GM21717 (cell line): ENCODE data around the gene RAD52.

ENCODE experiments used
- ATAC-seq: cut with Tn5 transposase; IDR thresholded peaks from one replicate; pipeline ENCODE4 v1.9.1; 2021; ENCODE audit warnings: mild to moderate bottlenecking, moderate library complexity; ENCODE audit not compliant: unreplicated experiment

The RAD52 gene

DNA sequence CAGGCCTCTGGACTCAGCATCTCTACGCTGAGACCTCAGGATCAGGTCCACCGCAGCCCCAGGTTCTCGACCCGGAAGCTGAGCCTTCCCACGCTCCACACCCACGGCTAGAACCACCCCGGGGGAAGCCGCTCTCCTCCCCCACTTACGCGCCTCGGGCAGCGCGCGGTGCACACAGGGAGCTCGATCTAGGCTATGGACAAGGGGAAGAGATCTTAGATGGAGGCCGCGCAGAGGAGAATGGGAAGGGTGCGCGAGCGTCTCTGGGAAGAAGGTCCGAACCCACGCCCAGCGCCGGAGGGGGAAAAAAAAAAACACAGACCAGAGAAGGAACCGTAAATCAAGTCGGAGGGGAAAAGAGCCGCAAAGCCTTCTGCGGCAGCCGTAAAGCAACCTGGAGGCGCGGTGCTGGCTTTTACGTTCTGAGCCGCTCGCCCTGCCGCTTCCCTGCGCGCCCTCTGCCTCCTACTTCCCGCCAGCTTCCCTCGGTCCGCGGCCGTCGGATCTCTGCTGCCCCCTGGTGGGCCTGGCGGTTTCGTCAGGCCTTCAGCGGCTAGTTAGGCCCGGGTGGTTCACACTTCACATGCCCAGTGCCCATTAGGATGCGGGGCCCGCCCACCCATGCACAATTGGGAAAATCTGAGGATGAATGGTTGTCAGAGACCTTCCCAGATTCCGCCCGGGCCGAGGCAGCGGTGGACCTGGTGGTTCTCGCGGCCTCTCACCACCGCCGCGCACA is at the start of gene RAD52:
RAD52 (minus strand) TSS at position 242 of the 739 bp plus-strand sequence. CDS start 16,636 bp downstream, outside the sequence.
- ATAC-seq: peak; percentile 80

DNA sequence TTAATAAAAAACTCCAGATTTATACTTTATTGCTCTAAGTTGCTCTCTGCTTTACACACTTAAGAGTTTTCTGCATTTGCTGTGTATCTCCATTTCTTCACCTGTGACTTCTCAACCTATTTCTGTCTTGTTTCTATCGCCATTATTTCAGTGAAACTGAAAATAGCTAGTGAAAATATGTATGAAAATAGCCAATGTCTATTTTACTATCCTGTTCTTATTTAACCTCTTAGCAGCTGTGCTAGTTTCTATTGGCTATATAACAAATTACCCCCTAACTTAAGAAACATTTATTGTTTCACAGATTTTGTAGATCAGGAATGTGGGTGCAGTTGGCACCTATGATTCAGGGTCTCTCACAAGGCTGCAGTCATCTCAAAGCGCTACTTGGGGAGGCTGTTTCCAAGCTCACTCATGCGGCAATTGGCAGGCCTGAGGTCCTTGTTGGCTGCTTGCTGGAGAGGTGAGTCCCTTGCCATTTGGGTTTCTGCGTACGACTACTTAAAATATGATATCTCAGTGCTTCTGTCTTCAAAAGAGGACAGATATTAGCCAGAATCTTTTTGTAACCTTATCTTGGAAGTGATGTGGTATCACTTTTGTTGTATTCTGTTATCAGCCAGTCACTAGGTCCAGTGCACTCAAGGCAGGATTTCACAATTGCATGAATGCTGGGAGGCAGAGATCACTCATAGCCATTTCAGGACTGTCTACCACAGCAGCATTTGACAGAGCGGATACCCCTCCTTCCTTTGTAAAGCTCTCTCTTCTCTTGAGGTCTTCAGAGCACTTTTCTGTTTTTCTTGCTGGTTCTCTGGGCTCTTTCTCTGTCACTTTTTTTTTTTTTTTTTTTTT is 48.8 kb upstream of the RAD52 start:
- no peak for ATAC-seq

DNA sequence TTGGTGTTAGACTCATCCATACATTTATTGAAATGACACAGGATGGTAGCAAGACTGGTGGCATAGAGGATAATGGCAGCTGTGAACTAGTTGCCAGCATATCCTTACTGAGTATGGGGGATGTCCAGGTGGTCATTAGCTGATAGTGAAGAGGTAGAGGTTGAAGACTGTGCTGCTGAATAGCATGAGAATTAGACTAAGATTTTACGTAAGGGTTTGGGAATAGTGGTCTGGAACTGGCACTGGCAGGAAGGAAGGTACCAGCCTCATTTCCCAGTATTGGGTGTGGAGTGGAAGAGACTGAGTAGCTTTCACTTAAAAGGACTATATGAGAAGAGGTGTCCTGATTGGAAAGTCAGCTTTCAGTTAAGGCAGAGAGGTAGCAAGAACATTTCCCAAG is 48.0 kb upstream of the RAD52 start:
- no peak for ATAC-seq

DNA sequence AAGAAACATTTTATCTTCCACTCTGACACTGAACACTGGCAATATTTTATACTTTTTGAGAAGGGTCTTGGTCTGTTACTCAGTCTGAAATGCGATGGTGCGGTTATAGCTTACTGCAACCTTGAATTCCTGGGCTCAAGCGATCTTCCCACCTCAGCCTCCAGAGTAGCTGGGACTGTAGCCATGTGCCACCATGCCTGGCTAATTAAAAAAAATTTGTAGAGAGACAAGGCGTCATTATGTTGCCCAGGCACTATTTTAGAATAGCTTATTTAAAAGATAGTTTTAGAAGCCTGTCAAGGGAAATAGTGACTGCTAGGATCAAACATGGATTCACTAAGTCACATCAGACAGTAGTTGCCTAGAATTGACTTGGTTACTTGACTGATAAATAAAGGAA is 47.4 kb upstream of the RAD52 start:
- no peak for ATAC-seq

DNA sequence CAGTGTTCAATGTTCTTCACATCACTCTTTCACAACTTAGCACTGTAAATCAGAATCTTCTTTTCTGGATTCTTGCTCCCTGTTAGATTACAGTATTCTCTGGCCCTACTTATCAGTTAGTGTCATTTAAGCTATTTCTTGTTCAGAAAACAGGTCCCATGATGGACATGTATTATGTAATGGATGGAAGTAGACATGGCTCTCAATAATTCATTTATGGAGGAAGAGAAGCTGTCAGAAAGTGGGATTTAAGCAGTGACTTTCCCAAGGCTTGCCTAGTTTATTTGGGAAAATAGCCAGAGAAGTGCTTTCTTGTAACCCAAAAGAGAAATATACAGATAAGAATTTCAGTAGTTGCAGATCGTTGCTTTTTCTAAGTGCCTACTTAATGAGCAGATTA is 43.2 kb upstream of the RAD52 start:
- ATAC-seq: no peak

DNA sequence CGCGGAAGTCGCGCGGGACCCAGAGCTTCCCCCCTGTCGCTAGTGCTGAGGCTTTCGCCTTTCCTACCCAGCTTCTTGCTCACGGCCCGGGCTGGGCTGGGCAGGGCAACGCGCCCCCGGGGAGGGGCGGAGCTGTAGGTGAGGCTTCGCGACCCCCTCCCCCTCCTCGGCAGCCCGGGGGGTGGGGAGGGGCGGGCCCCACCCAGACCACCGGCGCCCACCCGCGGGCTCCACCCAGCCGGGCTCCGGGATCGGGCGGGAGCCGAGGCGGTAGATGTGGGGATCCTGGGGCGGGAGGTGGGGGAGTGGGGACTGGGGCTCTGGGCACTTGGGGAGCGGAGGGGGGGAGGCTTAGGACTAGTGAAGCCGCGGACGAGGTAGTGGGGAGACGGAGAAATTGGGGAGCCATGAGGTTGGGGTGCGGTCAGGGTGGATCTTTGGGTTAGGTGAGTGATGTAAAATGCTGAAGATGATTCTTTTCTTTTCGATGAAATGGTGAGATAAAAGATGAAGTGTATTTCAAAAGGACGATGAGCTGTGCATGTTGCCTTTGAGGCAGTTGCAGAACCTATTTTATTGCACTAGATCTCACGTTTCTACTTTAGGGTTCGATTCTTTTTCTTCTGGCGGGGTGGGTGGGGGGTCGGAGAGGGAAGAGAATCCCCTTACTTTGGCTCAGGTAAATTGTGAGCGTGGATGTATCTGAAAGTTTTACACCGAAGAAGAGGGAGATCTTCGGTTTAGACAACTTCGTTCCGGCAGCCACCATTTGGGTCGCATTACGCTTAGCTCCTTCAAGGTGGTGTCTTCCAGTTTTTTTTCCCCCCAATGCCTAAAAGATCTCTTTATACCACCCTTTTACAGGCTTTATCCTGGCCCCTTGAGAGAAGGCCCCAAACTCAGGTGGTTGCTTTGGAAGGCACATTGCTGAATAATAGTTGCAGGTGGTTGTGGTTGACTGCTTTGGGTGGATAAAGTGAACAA is 42.1 kb upstream of the RAD52 start:
- peak; percentile 22 for ATAC-seq

DNA sequence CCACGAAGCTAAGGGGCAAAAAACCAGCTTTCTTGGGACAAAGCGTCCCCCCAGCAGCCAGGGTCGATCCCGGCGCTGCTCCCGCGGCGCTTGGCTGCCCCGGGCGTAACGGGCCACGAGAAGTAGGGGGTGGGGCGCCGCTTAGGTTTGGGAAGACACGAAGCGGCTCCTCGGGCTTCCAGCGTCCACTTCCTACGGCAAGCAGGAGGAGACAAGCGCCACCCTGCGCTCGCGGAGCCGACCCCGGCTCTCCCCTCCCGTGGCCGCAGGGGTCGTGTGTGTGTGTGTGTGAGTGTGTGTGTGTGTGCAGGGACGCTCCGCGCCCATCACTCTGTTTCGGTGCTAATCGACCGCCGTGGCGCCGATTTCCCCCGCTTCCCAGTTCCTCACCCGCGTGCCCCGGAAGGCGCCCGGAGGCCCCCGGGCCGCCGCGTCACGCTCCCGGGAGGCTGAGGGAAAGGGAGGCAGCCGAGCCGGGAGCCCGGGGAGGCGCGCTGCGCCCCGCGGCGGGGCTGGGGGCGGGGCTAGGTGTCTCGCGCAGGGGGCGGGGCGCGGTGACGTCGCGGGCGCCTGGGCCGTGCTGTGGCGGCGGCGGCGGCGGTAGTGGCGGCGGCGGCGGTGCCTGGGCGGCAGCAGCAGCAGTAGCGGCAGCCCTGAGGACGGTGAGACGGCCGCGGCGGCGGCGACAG is 41.3 kb upstream of the RAD52 start, which contains the start of gene ERC1:
ERC1 (plus strand) TSS at position 563 of the 689 bp plus-strand sequence. CDS start 36,681 bp downstream, outside the sequence.
- peak; percentile 66 for ATAC-seq

DNA sequence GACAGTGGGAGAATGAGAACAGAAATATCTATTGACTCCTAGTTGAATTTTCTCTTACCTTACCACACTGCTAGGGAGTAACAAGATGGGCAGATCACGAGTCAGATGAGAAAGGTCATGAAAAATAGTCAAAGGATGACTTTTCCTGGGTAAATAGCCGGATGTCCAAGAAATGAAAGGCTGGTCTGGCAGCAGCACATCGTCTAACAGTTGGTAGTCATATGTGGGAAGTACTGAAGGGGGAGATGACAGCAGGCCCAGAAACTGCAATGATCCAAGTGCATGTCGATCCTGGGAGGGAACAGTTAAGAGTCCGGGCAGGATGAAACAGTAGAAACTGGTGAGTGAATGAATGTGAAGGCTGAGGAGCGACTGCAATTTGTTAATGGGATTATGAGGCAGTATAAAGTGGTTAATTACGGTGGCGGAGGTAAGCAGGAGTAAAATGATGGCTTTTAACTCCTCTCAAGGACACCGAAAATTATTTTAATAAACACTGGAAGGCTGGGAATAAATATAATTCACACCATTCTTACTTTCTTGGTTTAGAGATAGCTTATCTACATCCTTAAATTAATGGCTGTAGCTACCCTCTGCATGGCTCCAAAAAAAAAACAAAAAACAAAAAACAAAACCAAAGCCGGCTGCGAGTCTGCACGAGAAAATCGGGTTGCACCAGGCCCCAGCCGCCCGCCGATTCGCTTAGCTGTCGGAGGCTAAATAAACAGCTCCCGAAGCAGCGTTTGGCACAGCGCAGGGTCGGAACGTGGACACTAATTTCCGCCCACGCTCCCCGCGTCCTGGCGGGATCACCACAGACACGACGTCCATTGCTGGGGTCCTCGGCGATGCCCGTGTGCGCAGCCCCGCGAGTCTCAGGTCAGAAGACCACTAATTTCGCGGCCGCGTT is 40.5 kb upstream of the RAD52 start:
- ATAC-seq: no peak

DNA sequence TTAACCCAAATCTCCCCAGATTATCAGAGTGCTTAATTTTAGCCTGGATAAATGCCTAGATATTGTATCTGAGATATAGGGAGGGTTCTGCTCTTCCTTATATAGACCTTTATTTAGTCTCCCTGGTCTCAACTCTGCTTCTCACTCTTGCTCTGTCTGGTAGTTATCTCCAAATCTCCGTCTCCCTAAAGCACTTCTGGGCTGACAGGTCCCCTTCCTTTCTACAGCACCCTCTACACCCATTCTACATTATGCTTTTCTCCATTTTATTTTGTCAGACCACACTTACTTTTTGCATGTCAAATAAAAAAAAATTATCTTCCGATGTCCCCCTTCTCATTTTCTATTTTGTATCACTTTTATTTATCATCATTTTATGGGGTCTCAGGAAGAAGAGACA is 39.6 kb upstream of the RAD52 start:
- ATAC-seq: no peak

DNA sequence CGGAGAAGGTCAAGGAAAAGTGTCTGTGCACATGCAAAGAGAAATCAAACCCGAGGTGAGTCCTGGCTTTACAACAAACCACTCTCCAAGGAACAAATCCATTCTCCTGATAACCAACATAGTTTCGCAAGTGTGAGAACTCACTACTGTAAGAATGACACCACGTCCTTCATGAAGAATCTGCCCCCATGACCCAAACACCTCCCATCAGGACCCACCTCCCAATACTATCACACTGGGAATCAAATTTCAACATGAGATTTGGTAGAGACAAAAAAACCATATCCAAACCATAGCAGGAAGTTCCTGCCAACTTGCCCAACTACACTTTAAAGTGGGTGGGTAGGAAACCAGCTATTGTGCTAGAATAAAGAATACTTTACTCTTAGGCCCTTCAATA is 39.2 kb upstream of the RAD52 start:
- ATAC-seq: no peak

DNA sequence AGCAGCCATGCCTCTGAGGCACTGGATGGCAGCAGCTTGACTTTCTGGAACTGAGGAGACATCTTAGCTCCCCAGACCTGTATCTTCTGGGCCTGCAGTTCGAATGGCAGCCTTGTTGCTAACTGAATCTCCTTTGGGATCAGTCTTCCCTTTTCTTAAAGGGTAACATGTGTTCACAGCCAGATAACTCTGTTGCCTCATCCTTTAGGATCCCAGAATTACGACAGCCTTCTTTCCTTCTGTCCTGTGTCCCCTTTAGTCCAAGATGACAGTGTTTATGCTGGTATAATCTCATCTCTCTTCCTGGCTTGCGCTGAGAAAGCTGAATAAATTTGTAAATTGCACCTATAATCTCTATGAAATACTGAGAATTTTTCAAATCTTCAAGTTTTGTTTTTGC is 32.5 kb upstream of the RAD52 start:
- ATAC-seq: no peak

DNA sequence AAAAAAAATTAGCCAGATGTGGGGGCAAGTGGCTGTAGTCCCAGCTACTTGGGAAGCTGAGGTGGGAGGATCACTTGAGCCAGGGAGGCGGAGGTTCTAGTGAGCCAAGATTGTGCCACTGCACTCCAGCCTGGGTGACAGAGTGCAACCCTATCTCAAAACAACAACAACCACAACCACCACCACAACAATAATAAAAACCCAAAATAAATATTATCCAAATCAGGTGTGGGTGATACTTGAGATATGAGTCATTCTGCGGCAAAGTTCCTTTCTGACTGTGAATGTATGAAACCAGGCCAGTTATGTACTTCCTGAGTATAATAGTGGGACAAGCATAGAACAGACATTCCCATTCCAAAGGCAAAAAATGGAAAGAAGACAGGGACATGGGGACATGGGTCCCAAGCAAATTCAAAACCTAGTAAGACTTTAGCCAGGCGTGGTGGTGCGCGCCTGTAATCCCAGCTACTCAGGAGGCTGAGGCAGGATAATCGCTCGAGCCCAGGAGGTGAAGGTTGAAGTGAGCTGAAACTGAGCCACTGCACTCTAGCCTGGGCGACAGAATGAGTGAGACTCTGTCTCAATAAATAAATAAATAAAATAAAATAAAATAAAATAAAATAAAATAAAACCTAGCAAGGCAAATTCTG is 31.8 kb upstream of the RAD52 start:
- no peak for ATAC-seq

DNA sequence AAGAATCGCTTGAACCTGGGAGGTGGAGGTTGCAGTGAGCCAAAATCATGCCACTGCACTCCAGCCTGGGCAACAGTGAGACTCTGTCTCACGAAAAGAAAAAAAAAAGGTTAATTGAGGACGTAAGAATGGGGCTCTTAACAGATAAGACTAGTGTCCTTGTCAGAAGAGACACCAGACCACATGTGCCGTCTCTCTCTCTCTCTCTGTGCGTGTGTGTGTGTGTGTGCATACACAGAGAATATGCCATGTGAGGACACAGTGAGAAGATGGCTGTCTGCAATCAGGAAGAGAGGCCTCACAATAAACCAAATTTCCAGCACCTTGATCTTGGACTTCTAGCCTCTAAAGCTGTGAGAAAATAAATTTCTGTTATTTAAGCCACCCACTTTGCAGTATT is 29.9 kb upstream of the RAD52 start:
- no peak for ATAC-seq

DNA sequence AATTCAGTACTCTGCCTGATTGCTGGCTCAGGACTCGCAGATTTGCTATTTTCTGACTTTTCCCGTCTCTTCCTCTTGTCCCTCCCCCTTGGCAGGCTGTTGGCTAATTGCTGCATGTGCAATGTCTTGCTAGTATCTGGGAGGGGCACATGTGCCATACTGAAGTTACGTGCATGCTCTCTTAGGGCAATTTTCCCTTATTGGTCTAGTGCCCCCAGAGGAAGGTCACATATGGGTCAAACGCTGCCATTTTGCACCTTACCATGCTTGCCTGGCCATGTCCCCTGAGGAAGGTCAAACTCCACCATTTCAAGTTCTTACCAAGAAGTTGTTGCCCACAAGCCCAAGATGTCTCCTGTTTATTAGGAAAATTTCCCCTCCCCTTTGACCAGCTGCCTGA is 27.7 kb upstream of the RAD52 start:
- ATAC-seq: no peak

DNA sequence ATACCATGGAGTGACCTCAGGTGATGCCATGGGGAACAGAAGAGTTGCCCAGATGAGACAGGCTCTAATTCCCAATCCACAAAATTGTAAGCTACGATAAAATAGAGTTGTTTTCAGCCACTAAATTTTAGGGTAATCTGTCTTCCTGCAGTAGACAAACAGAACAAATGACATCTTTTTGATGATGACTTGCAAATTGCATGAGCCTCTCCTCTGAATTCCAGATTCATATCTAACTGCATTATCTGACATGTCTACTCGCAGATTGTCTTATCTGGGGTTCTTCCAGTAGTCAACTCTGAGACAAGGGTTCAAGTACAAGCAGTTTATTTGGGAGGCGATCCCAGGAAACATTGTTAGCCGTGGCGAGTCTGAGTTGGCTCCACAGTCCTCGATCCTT is 27.1 kb upstream of the RAD52 start:
- ATAC-seq: no peak

DNA sequence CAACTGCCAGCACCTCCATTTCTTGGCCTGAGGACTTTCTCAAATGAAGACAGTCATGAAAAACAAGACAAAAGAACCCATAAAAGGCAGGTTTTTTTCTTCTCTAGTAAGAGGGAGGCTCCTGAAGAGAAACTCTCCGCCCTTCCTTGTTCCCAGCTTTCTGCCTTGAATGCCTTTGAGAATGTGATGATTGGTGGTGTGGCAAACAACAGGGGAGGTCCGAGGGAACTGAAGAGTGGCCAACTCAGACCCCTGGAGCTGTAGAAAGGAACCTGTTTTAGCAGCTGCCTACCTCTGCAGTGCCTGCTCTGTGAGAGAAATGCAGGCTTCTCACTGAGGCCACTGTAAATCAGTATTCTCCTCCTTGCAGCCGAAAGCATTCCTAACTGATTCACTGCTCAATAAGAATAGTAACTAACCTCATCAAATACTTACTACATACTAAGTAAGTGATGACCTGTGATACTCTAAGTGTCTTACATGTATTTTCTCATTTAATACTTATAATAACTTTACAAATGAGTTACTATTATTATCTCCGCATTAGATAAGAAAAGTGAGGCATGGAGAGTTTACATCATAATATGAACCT is 24.9 kb upstream of the RAD52 start:
- ATAC-seq: no peak

DNA sequence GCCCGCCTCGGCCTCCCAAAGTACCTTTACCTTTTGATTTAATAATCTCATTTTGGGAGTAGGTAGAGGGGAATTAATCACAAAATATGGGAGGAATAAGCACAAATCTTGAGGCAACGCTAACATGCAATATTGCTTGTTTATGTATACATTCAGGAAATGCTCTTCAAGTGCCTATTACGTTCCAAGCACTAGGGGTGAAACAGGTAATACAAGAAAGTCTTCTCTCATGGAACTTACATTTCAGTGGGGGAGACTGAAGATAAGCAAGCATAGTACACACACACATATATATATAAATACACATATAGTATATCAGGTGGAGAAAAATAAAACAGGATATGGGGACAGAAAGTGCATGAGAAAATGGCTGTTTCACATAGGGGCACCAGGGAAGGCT is 22.5 kb upstream of the RAD52 start:
- no peak for ATAC-seq

DNA sequence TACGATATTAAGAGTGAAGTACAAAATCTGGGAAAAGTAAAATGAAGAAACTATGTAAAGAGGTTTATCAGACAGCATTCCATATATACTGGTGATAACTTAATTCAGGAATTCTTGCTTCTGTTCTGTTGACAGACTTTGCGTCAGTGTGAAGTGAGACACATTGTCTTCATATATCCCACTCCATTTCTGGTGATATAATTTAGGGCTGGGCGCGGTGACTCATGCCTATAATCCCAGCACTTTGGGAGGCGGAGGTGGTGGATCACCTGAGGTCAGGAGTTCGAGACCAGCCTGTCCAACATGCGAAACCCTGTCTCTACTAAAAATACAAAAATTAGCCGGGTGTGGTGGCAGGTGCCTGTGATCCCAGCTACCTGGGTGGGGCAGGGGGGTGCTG is 20.3 kb upstream of the RAD52 start:
- no peak for ATAC-seq
